AG09319 (cell line): ENCODE measurements around the gene PODN.
A peak's percentile ranks its signal among the peaks of the same experiment; 100 is the strongest.

Source experiments
- DNase-seq: peaks from one replicate; pipeline ENCODE4 v3.0.0-alpha.2; 2010; ENCODE audit warnings: low read depth; ENCODE audit errors: extremely low read depth
- TF ChIP-seq, protein P1 (sequence below): IDR thresholded peaks from 2 replicates; pipeline ENCODE4 v1.5.1; 2011; ENCODE audit warnings: low read depth, mild to moderate bottlenecking, inconsistent platforms, low read length, moderate library complexity

The PODN gene

DNA sequence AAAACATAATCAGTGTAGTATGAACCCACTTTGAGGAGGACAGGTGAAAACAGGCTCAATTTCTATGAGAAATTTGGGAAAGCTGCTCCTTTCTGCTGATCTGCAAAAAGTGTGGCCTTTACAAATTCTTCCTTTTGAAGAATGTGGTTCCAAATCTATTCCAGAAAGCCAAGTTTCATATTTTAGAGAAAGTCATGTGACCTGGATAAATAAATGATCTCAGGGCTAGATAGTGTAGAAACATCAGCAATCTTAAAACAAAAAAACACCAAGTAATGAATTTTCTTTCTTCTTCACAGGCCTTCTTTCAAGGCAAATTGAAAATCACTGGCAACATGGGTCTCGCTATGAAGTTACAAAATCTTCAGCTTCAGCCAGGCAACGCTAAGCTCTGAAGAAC is 11.7 kb upstream of the PODN start:
- TF ChIP-seq, protein P1, sequence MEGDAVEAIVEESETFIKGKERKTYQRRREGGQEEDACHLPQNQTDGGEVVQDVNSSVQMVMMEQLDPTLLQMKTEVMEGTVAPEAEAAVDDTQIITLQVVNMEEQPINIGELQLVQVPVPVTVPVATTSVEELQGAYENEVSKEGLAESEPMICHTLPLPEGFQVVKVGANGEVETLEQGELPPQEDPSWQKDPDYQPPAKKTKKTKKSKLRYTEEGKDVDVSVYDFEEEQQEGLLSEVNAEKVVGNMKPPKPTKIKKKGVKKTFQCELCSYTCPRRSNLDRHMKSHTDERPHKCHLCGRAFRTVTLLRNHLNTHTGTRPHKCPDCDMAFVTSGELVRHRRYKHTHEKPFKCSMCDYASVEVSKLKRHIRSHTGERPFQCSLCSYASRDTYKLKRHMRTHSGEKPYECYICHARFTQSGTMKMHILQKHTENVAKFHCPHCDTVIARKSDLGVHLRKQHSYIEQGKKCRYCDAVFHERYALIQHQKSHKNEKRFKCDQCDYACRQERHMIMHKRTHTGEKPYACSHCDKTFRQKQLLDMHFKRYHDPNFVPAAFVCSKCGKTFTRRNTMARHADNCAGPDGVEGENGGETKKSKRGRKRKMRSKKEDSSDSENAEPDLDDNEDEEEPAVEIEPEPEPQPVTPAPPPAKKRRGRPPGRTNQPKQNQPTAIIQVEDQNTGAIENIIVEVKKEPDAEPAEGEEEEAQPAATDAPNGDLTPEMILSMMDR, result no peak
- DNase-seq, result no peak

DNA sequence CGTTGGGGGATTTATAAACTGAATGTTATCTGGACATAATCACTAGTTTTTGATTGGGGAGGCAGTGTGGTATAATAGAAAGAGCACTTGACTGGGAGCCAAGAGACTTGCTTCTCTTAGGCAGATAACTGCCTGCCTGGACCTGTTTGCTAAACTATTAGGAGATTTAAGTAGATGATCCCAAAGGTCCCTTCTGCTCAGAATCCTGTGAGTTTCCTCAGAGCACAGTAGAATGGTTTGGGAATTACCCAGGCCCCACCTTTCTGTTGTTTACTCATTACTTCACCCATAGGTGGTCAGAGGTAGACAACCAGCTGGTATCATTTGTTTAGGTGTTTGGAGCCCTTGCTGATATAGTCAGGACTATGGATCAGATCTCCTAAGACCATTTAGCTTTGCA is 10.3 kb upstream of the PODN start:
- TF ChIP-seq, protein P1, result no peak
- DNase-seq, result no peak

DNA sequence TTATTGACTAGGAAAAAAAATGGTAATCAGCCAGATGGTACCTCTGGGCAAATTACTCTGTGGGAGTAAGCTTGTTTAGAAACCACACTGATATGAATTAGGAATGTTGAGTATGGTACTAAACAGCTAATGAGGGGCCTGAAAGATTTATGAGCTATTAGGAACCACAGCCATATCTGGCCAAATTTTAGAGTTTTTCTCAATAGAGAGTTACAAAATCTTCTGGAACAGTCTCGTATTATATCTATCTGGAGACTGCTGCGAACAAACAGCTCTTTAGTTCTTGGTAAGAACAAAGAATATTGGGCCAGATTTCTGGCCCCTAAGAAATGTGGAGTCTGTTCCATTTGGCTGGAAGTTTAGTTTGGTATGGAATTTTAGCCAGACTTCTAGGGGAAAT is 4.9 kb upstream of the PODN start:
- DNase-seq, result no peak
- TF ChIP-seq, protein P1, result no peak

DNA sequence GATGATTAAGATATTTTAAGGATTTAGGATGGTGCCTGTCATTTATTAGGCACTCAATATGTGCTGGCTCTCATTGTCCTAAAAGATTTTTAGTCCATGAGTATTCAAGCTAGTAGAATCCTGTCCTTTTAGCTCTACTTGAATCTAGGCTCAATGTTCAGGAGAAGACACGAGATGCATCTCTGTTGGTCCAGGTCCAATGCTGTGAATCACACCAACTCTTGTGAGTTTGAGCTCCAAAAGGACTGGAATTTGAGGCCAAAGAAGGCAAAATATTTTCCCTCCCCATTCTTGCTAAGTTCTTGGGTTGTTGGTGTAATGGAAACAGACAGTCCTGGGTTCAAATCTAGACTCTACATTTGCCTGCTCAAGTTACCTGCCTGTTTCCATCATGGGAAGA is 1.4 kb upstream of the PODN start:
- peak; percentile 12 for DNase-seq

DNA sequence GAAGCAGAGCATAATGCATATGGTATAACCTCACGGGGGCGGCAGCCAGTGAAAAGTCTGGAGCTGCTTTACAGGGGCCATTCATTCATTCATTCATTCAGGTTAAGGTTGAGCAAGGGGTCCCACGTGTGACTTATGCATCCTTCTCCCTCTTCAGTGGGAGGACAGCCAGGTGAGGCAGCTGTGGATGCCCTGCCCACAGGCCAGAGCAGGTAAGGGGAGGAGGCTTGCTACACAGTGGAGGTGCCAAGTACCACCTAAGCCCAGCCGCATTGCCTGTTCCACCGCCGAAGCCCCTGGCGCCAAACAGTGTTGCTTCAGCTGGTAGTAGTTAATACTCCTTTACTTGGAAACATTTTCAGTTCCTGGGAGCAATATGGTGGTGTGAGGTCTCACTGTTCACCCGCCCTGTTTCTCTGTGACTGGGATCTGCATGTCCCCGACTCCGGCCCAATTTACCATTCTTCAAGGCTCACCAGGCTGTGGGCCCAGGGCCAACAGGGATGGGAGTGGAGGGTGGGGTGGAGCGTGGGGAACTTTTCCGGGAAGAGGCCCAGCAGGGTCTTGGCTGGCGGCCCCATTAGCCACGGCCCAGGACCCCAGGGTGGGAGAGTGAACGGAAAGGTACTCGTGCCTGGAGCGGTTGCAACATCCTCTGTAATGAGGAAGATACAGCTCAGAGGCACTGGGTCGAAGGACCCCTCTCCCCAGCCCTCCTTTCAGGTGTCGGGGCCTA is 722 bp upstream of the PODN start:
- TF ChIP-seq, protein P1, result no peak
- DNase-seq, result no peak

More for the DNA sequence above, 1.4 kb upstream of the PODN start:
- TF ChIP-seq, protein P1, result no peak

DNA sequence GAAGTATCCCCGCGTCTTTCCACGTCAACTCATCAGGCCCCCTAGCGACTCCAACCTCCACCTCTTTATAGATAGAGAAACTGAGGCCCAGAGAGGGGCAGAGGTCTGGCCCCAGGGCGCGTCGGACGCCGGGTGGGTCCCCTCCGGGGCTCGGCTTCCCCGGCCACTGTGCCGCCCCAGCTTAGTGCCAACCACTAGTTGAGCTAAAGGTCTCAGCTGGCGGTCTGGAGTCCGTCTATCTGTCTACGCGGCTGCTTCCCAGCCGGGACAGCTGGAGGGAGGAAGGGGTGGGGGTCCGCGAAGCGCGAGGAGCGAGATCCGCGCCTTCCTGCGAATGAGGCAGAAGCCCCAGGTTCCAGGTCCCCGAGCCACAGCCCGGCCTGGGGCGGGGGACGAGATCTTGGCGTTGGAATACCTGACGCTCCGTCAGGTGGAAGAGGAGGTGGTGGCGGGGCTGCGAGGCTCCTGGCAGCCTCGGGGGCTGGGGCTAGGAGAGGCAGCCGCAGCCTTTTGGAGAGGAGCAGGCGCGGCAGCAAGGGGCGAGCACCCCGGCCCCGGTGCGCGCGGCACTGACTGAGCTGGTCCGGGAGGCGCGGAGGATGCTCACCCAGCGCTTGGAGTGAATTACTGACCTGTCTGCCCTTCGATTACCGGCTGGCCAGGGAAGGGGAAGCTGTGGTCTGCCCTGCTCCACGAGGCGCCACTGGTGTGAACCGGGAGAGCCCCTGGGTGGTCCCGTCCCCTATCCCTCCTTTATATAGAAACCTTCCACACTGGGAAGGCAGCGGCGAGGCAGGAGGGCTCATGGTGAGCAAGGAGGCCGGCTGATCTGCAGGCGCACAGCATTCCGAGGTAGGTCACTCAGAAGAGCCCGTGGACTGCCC is 937 bp downstream of the PODN start:
- no peak for DNase-seq
- TF ChIP-seq, protein P1, result peak; percentile 10; the same call in 1 of the 2 replicates
